ENCODE data around the gene ATP6V0A1.

- TF ChIP-seq ELF4 (IDR thresholded peaks at IDR 0.05) (no peak), PKNOX1 (IDR thresholded peaks at IDR 0.05) (no peak), ARNT (IDR thresholded peaks at IDR 0.05) (no peak), SUZ12 (IDR thresholded peaks at IDR 0.05) (no peak), TARDBP (IDR thresholded peaks at IDR 0.05) (no peak), CTBP1 (IDR thresholded peaks at IDR 0.05; ENCODE audit: borderline replicate concordance) (no peak), FOXA1 (IDR thresholded peaks at IDR 0.05) (no peak), BHLHE40 (IDR thresholded peaks at IDR 0.05; ENCODE audit: borderline replicate concordance) (no peak), FOXK2 (IDR thresholded peaks at IDR 0.05) (no peak), SP1 (IDR thresholded peaks at IDR 0.05) (no peak), NFRKB (IDR thresholded peaks at IDR 0.05) (no peak)
Measured at GRCh38 chr17:42467889-42468288, 9.2 kb downstream of the ATP6V0A1 start.

Data from HEK293T (cell line).